HT1080 (cell line): Measurements from ENCODE around the gene MACF1. TPM values are rescaled to one million over a fixed set of nuclear protein-coding genes. Genes with fewer than 3 reads are reported as not detected.

Experiments
- DNase-seq: peaks from one replicate; pipeline ENCODE4 v3.0.0-alpha.2; 2015; ENCODE audit warnings: low read depth
- total RNA-seq: library from RNA; depleted of rRNA; stranded (reverse); fragments of >200 nt; shearing (Covaris generic); gene quantifications from 2 replicates; pipeline ENCODE4 v1.2.3, GENCODE V29; 2014

MACF1 gene
- total RNA-seq, 1 experiment from 2014 or later: 148 TPM

- DNase-seq: peak; percentile 89
Observed at GRCh38 chr1:39387452-39387851, 183.0 kb downstream of the MACF1 start.

GRCh38 chr1:39391691-39392679 is 187.5 kb downstream of the MACF1 start:
- DNase-seq: peak; percentile 92

- no peak for DNase-seq
Observed at GRCh38 chr1:39392851-39393573, 188.5 kb downstream of the MACF1 start.

GRCh38 chr1:39393645-39394044 is 189.2 kb downstream of the MACF1 start:
- no peak for DNase-seq

- no peak for DNase-seq
Observed at GRCh38 chr1:39394059-39394458, 189.6 kb downstream of the MACF1 start.

- peak; percentile 39 for DNase-seq
Observed at GRCh38 chr1:39394598-39394997, 190.1 kb downstream of the MACF1 start.

- peak; percentile 94 for DNase-seq
Observed at GRCh38 chr1:39395357-39395831, 190.9 kb downstream of the MACF1 start.

- DNase-seq: no peak
Observed at GRCh38 chr1:39396671-39397070, 192.2 kb downstream of the MACF1 start.

- no peak for DNase-seq
Observed at GRCh38 chr1:39397487-39397886, 193.0 kb downstream of the MACF1 start.

GRCh38 chr1:39398278-39399021 is 194.0 kb downstream of the MACF1 start:
- peak; percentile 100 for DNase-seq

- no peak for DNase-seq
Observed at GRCh38 chr1:39401106-39401505, 196.6 kb downstream of the MACF1 start.

GRCh38 chr1:39404876-39405275 is 200.4 kb downstream of the MACF1 start:
- no peak for DNase-seq

GRCh38 chr1:39405358-39405757 is 200.9 kb downstream of the MACF1 start:
- DNase-seq: no peak

GRCh38 chr1:39406533-39407450 is 202.3 kb downstream of the MACF1 start:
- DNase-seq: no peak

GRCh38 chr1:39407510-39407895 is 203.0 kb downstream of the MACF1 start:
- DNase-seq: no peak

- DNase-seq: no peak
Observed at GRCh38 chr1:39407896-39408640, 203.6 kb downstream of the MACF1 start.

GRCh38 chr1:39408641-39409054 is 204.2 kb downstream of the MACF1 start:
- DNase-seq: peak; percentile 95

- peak; percentile 55 for DNase-seq
Observed at GRCh38 chr1:39409055-39409816, 204.7 kb downstream of the MACF1 start.

GRCh38 chr1:39410915-39411436 is 206.5 kb downstream of the MACF1 start:
- peak; percentile 86 for DNase-seq
